GM18951 (cell line): ENCODE results near the gene KRT4.

ENCODE experiments used
- POLR2A ChIP-seq: IDR thresholded peaks from 4 replicates; pipeline ENCODE4 v1.6.1; 2011; ENCODE audit warnings: mild to moderate bottlenecking; ENCODE audit not compliant: insufficient read length, insufficient read depth; ENCODE audit errors: extremely low read depth
- in situ Hi-C: fragments of 300-500 bp; cut with MboI; formaldehyde crosslinking; loops from one replicate; pipeline ENCODE4 v1.12.0; 2022; ENCODE audit warnings: low sequenced_read_pairs, mixed read lengths, inconsistent platforms; ENCODE audit not compliant: unreplicated experiment

Gene KRT4

GRCh38 chr12:52844386-52844785 lies 30.5 kb upstream of the KRT4 start:
- in situ Hi-C loops: no loop called here
- TF ChIP-seq POLR2A: no peak

- TF ChIP-seq POLR2A: no peak
Measured at GRCh38 chr12:52839436-52840105, 25.7 kb upstream of the KRT4 start.

GRCh38 chr12:52838609-52839435 lies 24.9 kb upstream of the KRT4 start:
- no peak for TF ChIP-seq POLR2A
- in situ Hi-C loops: no loop called here

More at GRCh38 chr12:52839436-52840105, 25.7 kb upstream of the KRT4 start:
- in situ Hi-C loops: no loop called here

DNA sequence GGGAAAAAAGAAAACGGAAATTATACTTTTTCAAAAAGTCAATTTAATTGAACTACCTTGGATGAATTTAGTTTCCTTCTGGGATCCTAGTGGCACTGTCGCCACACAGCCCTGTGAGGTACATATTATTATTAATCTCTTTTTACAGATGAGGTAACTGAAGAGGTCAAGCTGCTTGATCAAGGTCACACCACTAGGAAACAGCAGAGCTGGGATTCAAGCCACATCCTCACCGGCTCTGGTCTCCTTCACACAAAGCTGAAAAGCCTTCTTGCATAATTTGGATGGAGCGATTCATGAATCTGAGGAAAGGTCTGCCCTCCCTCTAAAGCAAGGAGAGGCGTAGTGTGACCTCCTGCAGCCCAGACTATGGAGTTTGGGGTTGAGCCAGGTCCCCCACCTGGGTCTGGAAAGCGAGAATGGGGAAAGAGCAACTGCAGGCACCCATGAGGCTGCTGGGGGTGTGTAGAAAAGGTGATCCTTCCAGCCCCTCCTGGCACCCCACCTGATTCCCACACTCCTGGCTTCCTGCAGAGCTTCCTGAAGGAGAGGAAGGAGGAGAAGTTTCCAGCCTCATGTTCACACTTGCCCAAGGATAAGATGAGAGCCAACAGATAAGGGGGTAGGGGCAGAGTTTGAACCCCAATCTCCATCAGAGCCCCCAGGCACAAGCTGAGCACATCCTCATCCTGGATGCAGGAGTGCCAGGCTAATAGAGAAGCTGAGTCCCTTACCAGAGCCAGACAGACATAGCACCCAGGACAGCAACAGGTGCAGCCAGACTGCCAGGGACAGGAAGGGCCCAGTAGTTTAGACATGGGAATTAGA lies 24.1 kb upstream of the KRT4 start:
- TF ChIP-seq POLR2A: no peak
- in situ Hi-C loops: no loop called here

DNA sequence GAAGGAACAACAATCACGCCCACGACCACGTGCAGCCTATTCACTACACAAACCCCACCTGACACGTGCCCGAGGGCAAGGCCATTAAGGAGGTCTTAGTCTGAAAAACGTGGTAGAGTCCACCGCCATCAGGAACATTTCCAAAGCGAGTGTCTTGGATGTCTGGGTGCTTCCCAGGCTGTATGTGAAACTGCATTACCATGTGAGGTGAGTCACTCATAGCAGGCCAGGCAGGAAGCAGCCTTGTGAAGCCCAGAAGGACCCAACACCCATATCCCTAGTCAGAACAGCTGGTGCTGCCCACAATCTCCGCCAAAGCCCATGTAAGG lies 23.5 kb upstream of the KRT4 start:
- in situ Hi-C loops: no loop called here
- TF ChIP-seq POLR2A: no peak

- TF ChIP-seq POLR2A: no peak
- in situ Hi-C loops: no loop called here
Measured at GRCh38 chr12:52836491-52837412, 22.8 kb upstream of the KRT4 start.

GRCh38 chr12:52836042-52836466 lies 22.1 kb upstream of the KRT4 start:
- in situ Hi-C loops: no loop called here
- no peak for TF ChIP-seq POLR2A

GRCh38 chr12:52835271-52836041 lies 21.5 kb upstream of the KRT4 start:
- no peak for TF ChIP-seq POLR2A
- in situ Hi-C loops: no loop called here

DNA sequence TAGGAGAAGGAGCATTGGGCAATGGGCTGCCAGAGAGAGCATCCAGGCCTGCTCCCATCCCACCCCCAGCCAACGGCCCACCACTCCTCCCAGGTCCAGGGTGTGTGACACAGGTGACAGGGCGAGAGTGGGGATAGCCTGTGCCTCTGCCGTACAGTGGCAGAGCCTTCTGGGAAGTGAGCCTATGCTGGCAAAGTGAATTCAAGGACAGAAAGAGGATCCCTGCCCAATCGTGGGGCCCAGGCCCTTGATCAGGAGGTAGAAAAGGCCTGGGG lies 20.7 kb upstream of the KRT4 start:
- in situ Hi-C loops: no loop called here
- TF ChIP-seq POLR2A: no peak

DNA sequence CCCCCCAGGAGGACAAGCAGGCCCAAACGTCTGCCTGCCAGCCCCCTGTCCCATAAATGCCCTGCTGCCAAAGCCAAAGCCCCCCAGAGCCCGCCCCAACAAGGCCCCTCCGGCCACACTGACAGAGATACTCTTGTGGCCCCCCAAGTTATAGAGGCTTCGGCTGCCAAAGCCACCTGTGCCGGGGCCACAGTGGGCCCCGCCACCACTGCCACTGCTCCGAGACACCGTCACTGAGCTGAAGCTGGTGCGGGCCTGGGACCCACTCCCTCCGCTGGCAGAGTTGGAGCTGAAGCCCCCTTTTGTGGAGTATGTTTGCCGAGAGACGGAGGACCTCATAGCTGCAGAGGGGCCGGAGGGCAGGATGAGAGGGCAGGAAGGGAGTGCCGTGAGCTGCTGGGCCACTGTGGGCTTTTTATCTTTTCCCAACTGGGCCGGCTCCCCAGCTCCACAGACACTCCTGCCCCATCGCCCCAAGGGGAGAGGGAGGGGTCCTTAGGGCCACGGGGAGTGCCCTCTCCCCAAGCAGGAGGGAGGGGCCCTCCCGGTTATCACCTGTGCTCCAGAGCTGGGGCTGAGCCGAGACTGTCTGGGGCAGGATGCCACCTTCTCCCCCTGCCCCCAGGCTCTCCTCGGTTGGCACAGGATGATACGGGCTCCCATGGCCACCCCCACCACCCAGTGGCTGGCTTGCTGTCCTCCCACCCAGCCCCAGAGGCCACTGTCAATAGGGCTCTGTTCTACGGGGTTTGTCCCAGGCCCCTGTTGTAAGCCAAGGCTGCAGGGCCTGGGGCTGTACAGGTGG lies 20.2 kb upstream of the KRT4 start, which contains the start of gene KRT79:
KRT79 (minus strand) TSS at position 390 of the 805 bp plus-strand sequence; CDS start at position 339, 51 bp downstream.
- TF ChIP-seq POLR2A: no peak
- in situ Hi-C loops: no loop called here

- in situ Hi-C loops: no loop called here
- no peak for TF ChIP-seq POLR2A
Measured at GRCh38 chr12:52832985-52833905, 19.3 kb upstream of the KRT4 start.
